GM08714 (cell line): ENCODE results near the gene SLC13A2.
"Not testable (repeated sequence)": the region's sequence is repeated elsewhere in the genome, so short reads cannot be mapped to it uniquely, and the experiment has no call there.

Experiments used
- H3K4me3 ChIP-seq: fragments of 200-500 bp; sonication (Bioruptor generic); 2 replicates; pipeline ENCODE4 v1.5.1; 2014; ENCODE audit warnings: mild to moderate bottlenecking, low read length, inconsistent platforms
- ZNF274 ChIP-seq: IDR thresholded peaks from 2 replicates; pipeline ENCODE4 v1.6.1; 2012; ENCODE audit warnings: mild to moderate bottlenecking, low read depth, low read length

Gene SLC13A2

GRCh38 chr17:28473542-28473941 lies at the start of gene SLC13A2:
Gene SLC13A2 (plus strand): TSS chr17:28473644. CDS start chr17:28473713, 69 bp downstream.
- no peak within 1 kb of the TSS for H3K4me3 ChIP-seq
- TF ChIP-seq ZNF274, result no peak

- no peak for TF ChIP-seq ZNF274
- H3K4me3 ChIP-seq, result no peak overlapping the region
These were observed 48.2 kb upstream of the SLC13A2 start for GRCh38 chr17:28425206-28425605.

GRCh38 chr17:28426081-28426519 lies 47.3 kb upstream of the SLC13A2 start:
- TF ChIP-seq ZNF274, result no peak
- H3K4me3 ChIP-seq, result no peak overlapping the region

DNA sequence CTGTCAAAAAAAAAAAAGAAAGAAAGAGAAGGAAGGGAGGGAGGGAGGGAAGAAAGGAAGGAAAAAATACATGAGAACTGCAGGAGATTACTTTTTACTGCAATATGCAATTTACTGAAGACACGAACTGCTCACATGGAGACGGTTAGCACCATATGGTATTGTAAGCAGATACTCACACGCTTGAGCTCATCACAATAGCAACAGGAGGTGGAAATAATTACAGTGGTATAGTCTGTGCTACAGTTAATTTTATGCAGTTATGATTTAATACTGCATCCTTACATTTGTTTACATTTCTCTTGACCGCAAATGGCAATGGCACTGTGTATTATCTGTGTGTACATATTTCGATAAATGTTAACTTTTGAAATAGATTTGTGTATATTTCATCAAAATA lies 46.1 kb upstream of the SLC13A2 start:
- no peak for TF ChIP-seq ZNF274
- no peak overlapping the region for H3K4me3 ChIP-seq

GRCh38 chr17:28427982-28428381 lies 45.5 kb upstream of the SLC13A2 start:
- H3K4me3 ChIP-seq, result not testable (repeated sequence)

- TF ChIP-seq ZNF274, result no peak
- no peak overlapping the region for H3K4me3 ChIP-seq
These were observed 39.7 kb upstream of the SLC13A2 start for GRCh38 chr17:28433721-28434120.

DNA sequence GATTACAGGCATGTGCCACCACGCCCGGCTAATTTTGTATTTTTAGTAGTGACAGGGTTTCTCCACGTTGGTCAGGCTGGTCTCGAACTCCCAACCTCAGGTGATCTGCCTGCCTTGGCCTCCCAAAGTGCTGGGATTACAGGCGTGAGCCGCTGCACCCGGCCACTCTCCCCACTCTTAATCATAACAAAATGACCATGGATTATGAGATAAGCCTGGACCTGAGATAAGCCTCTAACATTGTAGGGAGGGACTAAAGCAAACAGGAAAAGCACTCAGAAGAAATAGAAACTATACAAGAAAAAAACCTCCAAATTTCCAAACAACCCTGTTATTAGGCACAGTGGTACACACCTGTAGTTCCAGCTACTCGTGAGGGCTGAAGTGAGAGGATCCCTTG lies 39.1 kb upstream of the SLC13A2 start:
- not testable (repeated sequence) for H3K4me3 ChIP-seq

- TF ChIP-seq ZNF274, result no peak
- no peak overlapping the region for H3K4me3 ChIP-seq
These were observed 29.4 kb upstream of the SLC13A2 start for GRCh38 chr17:28443901-28444638.

DNA sequence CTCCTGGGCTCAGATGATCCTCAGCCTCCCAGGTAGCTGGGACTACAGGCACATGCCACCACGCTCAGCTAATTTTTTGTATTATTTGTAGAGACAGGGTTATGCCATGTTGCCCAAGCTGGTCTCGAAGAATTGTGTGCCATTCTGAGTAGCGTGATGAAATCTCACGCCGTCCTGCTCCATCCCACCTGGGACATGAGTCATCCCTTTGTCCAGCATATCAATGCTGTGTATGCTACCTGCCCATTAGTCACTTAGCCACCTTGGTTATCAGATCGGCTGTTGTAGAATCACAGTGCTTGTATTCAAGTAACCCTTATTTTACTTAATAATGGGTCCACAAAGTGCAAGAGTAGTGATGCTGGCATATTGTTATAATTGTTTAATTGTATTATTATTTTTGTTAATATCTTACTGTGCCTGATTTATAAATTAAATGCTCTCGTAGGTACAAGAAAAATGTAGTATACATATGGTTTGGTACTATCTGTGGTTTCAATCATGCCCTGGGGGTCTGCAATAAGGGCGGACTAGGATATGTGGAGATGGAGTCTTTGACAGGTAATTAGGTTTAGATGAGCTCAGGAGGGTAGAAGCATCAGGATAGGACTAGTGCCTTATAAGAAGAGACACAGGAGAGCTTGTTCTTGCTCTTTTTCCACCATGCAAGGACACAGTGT lies 26.6 kb upstream of the SLC13A2 start:
- TF ChIP-seq ZNF274, result no peak
- no peak overlapping the region for H3K4me3 ChIP-seq

DNA sequence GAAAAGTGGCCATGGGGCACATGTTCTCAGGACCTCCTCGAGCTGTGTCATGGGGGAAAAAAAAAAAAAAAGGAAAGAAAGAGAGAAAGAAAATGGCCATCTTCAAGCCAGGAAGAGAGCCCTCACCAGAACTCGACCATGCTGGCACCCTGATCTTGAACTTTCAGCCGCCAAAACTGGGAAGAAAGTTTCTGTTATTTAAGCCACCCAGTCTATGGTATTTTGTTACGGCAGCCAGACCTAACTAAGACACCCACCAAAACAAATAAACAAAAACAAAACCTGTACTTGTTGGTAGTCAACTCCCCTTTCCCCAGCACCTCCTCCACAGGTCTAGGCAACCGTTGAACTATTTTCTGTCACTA lies 26.1 kb upstream of the SLC13A2 start:
- H3K4me3 ChIP-seq, result no peak overlapping the region
- no peak for TF ChIP-seq ZNF274

- no peak for TF ChIP-seq ZNF274
- no peak overlapping the region for H3K4me3 ChIP-seq
These were observed 23.6 kb upstream of the SLC13A2 start for GRCh38 chr17:28449859-28450258.

GRCh38 chr17:28457890-28458289 lies 15.6 kb upstream of the SLC13A2 start:
- TF ChIP-seq ZNF274, result no peak
- H3K4me3 ChIP-seq, result no peak overlapping the region

- not testable (repeated sequence) for H3K4me3 ChIP-seq
These were observed 14.6 kb upstream of the SLC13A2 start for GRCh38 chr17:28458881-28459280.

GRCh38 chr17:28460901-28461300 lies 12.5 kb upstream of the SLC13A2 start:
- no peak overlapping the region for H3K4me3 ChIP-seq
- TF ChIP-seq ZNF274, result no peak

DNA sequence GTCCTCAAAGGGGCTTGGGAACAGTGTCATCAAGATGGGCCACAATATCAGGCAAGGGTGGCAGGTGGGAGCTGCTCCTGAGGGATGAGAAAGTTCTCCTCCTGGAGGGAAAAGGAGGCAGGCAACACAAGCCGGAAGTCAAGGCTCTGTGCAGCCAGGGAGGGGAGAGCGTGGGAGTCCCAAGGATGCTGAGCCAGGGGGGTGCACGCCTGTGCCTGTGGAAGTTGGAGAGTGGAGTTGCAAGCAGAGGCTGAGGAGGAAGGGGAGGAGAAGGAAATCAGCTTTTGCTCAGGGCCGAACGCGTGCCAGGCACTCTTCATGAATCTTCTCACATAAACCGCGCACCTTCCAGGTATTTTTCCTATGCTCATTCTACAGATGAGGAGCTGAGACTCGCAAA lies 7.4 kb upstream of the SLC13A2 start:
- no peak overlapping the region for H3K4me3 ChIP-seq
- TF ChIP-seq ZNF274, result no peak
